ENCODE data around the gene NR1H2.
A peak's percentile ranks its signal among the peaks of the same experiment; 100 is the strongest.
"Not testable (repeated sequence)": the region's sequence is repeated elsewhere in the genome, so short reads cannot be mapped to it uniquely, and the experiment has no call there.

Gene NR1H2

DNA sequence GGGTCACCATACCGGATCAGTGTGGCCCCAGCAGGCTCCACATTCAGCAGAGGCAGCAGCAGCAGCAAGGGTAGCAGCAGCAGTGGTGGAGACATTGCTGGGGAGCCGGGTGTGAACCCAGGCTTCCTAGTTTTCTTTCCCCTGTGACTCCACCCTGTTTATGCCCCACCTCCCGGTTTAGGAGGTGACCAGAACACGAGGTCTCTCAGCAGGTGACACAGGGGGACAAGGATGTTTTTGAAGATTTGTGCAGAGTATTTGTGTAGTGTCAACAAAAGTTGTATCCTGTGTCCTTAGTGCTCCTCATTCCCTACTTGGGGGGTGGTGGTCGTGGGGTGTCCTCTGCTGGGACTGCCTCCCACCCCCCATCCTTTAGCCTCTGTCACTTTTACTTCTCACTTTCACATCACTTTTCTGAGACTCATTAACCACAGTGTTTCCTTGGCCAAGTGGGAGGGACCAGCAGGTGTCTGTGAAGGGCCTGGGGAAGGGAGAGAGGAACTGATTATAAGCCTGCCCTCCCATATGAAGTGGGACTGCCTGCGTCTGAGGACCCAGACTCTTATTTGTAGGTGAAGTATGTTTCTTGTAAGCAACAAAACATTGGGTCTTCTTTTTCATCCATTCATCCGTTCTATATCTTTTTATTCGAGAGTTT is 31.5 kb upstream of the NR1H2 start:
- DNase-seq (ENCODE audit: low read depth, low spot score): no peak

DNA sequence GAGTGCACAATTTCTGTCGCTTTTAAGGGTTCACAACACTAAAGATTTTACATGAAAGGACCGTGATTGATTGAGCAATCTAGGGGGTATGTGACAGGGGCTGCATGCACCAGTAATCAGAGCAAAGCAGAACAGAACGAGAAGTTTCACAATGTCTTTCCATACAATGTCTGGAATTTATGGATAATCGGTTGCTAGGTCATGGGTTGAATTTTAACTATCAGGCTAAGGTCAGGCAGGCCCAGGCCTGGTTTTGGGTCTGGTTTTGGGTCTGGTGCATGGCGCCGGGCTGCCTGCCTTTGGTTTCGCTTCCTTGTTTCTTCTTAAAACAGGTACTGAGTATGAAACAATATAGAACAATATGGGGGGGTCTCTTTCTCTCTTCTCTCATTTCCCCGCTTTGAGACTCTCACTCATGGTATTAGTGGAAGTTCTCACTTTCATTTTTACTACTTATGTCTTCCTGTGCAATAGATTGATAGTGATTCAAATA is 29.1 kb upstream of the NR1H2 start:
- DNase-seq (ENCODE audit: low read depth, low spot score): not testable (repeated sequence)

- no peak for DNase-seq (ENCODE audit: low read depth, low spot score)
Measured at GRCh38 chr19:50349277-50350057, 26.8 kb upstream of the NR1H2 start.

DNA sequence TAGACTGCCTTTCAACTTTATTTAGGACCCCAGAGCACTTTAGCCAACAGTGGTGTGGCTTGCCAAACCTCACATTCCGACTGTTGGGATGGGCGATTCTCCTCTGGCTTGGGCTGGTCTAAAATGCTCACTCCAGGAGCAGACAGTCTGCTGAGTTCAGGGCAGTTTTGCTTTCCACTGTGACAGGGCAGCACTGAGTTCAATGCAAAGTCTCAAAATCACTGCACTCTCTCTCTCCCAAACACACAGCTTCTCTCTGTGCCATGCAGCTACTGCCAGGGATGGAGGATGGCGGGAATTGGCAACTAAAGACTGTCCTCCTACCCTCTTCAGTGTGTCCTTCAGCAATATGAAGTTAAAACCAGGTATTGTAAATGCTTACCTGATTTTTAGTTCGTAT is 24.0 kb upstream of the NR1H2 start:
- no peak for DNase-seq (ENCODE audit: low read depth, low spot score)

DNA sequence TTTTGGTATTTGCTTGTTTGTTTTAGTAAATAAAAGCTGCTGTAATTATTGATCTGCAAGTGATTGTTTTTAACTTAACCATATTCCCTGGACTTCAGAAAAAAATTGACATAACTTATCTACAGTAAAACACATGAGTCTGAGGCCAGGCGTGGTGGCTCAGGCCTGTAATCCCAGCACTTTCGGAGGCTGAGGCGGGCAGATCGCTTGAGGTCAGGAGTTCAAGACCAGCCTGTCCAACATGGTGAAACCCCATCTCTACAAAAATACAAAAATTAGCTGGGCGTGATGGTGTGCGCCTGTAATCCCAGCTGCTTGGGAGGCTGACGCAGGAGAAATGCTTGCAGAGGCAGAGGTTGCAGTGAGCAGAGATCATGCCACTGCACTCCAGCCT is 22.8 kb upstream of the NR1H2 start:
- DNase-seq (ENCODE audit: low read depth, low spot score): not testable (repeated sequence)

DNA sequence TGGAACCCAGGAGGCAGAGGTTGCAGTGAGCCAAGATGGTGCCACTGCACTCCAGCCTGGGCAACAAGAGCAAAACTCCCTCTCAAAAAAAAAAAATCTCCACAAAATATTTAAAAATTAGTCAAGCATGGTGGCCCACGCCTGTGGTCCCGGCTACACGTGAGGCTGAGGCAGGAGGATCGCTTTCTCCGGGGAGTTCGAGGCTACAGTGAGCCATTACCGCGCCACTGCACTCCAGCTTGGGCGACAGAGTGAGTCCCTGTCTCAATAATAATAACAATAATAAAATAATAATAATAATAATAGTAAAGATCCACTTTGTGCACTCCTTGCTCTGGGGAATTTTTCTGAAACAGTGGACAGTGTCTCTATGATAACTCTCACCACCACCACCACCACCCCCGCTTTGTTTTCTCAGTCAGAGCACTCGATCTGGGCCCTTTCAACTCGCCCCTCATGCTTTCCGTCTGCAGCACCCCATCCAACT is 19.5 kb upstream of the NR1H2 start:
- DNase-seq (ENCODE audit: low read depth, low spot score): no peak

DNA sequence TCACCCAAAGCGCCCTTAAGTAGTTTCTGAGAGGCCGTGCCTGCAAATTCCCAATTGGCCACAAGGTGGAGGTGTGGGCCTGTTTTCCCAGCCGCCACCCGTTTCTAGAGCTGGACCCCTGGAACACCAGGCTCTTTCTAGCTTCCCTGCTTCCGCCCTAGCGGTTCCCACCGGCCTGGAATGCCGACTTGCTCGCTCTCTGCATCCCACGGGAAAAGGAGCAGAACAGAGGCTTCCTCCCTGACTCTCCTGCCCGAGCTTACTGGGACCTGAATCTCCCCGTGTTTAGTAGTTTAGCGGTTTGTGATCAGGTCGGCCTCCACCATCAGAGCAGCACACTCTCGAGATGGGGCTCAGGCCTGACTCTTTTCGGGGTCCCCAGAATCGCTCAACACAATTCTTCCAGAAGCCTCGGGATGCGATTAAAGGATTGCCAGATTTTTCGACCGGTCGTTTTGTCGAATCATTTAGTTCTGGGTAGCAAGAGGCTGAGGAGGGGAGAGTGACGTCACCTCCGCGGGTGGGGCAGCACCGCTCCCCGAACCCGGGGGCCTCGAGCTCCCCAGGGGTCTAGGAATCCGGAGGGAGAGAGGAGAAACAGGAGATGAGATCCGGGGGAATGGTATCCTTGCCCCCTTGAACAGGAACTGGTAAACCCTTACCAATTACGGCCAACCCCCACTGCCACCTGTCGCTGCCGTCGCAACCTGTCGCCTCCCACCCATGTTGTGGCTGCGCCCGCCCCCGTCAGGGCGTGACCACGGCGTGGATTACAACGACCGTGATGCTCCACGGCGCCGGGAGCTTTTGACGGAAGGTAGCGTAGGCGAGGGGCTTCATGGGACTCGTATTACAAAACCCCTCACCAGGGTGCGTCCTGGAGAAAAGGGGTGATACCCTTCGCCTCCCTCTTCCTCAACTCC is 18.8 kb upstream of the NR1H2 start:
- DNase-seq (ENCODE audit: low read depth, low spot score): peak; percentile 76

DNA sequence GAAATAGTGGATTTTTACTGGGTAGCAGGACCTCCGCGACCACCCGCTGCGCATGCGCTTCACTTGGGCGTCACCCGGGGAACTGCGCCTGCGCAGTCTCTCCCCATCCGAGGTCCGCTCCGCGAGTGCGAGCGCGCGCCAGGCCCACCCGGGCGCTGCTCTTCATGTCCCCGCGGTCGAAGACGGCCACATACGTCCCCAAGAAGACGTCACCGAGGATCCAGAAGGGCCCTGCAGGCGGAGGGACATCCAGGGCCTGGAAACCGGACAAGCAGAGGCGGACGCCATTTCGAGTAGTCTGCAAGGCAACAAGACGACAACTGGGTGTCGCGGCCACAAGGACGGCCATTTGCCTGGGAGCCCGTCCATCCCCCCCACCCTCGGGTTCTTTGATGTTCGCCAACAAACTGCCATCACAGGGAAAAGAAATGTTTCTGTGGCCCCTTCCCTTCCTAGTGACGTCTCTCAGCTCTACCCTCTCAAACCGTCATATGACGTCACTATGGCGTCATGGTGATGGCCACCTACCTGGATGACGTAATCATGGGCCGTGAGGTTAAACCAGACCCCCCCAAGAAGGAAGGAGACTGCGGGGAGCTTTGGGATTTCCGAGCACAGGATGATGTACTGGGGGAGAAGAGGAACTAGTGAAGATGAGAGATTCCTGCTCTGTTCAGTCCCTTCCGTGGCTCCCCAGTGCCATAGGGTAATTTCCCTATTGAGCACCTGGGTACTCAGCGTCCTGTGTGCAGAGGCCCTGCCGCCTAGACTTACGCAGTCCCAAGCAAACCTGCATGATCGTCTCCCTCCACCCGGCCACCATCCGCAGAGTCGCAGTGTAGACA is 17.6 kb upstream of the NR1H2 start:
- DNase-seq (ENCODE audit: low read depth, low spot score): peak; percentile 58

GRCh38 chr19:50359328-50359818 is 16.9 kb upstream of the NR1H2 start:
- DNase-seq (ENCODE audit: low read depth, low spot score): no peak

DNA sequence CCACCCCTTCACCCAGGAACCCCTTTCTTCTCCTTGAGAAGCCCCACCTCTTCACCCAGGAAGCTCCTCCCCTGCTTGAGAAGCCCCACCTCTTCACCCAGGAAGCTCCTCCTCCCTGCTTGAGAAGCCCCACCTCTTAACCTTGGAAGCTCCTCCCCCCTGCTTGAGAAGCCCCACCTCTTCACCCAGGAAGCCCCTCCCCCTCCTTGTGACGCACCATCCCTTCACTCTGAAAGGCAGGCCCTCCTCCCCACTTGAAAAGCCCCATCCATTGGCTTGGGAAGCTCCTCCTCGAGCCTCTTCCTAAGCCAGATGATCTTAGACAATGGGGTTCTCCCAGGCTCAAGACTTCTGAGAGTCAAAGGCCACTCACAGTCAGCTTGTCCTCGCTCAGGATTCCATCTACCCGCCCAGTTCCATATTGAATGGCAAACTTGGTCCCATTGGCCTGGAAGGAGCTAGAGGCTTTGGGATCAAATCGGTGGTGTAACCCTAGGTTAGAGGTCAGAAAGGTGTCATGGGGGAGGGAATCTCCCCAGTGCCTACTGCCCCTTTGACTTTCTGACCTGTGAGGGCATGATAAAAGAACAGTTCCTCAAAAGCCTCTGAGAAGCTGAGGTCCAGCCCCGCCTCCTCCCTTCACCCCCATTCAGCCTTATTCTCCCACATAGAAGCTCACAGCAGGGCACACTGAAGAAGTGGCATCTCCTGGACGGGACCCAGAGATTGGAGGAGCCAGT is 14.8 kb upstream of the NR1H2 start:
- DNase-seq (ENCODE audit: low read depth, low spot score): no peak

GRCh38 chr19:50362030-50362412 is 14.2 kb upstream of the NR1H2 start:
- no peak for DNase-seq (ENCODE audit: low read depth, low spot score)

DNA sequence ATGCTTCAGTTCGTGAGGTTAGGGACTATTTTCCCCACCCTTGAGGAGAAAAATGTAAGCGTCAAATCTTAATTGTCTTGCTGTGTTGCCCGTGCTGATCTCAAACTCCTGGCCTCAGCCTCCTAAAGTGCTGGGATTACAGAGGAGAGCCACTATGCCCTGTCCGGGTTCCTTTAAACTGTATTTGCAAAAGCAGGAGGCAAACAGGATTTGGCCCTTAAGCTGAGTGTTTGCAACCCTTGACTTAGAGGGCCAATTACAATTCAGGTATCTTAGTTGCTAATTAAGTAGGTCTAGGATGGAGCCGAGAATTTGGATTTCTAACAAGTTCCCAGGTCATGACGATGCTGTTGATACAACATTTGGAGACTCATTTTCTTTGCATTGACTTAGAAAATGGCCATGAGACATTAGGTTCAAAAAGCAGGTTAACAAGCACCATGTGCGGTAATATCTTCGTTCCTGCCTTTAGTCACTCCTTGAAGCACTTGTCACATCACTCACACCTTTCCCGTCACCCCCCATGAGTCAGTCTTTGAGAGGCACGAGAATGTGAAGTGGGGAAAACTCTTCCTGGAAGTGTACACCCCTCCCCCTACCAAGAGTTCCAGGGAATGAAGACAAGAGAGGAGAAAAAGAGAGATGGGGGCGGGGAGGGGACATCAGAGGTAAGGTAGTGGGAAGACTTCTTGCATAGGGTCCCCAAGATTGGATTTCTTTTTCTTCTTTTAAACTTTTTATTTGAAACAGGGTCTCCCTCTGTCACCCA is 13.4 kb upstream of the NR1H2 start:
- no peak for DNase-seq (ENCODE audit: low read depth, low spot score)

DNA sequence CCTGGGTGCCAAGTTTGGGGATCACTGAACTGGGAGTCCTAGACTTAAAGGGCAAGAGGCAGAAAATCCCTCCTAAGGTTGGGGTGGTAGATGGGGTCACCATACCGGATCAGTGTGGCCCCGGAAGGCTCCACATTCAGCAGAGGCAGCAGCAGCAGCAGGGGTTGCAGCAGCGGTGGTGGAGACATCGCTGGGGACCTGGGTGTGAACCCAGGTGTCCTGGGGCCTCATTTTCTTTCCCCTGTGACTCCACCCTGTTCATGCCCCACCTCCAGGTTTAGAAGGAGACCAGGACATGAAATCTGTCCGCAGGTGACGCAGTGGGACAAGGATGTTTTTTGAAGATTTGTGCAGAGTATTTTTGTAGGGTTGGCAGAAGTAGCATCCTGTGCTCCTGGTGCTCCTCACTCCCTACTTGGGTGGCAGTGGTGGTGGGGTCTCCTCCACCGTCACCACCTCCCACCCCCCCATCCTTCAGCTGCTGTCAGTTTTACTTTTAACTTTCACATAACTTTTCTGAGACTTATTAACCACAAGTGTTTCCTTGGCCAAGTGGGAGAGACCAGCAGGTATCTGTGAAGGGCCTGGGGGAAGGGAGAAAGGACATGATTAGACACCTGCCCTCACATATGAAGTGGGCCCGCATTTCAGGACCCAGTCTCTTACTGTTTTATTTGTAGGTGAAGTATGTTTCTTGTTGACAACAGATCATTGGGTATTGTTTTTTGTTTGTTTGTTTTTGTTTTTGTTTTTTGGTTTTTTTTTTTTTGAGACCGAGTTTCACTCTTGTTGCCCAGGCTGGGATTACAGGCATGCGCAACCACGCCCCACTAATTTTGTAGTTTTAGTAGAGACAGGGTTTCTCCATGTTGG is 10.6 kb upstream of the NR1H2 start, which contains the start of gene NAPSA:
Gene NAPSA, minus strand, starts transcription at position 206 of the 873 bp plus-strand sequence. Its CDS starts 18 bp downstream, at position 188.
- DNase-seq (ENCODE audit: low read depth, low spot score): no peak

DNA sequence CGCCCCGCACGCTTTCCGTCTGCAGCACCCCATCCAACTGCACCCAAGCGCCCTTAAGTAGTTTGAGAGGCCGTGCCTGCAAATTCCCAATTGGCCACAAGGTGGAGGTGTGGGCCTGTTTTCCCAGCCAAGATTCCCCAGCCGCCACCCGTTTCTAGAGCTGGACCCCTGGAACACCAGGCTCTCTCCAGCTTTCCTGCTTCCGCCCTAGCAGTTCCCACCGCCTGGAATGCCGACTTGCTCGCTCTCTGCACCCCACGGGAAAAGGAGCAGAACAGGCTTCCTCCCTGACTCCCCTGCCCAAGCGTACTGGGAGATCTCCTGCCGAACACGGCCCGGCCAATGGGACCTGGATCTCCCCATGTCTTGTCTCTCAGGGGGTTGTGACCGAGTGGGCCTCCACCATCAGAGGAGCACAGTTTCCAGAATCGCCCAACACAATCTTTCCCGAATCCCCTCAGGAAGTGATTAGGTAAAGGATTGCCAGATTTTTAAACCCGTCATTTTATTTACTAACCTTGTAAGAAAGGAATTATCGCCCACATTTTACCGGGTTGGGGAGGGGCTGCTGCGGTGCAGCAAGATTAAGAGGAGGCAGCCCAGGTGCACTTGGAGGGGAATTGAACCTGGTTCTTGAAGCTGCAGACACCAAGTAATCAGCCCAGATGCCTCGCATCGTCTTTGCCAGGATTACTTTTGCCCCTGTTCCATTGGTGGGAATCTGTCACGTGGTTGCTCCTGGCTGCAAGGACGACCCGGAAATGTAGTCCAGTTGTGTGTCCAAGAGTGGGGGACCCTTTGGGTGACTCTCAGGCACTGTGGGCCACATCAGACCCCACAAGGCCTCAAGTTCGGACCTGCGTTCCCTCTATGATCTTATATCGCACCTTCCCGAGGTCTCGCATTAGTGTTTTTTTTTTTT is 7.3 kb upstream of the NR1H2 start:
- peak; percentile 87 for DNase-seq (ENCODE audit: low read depth, low spot score)

DNA sequence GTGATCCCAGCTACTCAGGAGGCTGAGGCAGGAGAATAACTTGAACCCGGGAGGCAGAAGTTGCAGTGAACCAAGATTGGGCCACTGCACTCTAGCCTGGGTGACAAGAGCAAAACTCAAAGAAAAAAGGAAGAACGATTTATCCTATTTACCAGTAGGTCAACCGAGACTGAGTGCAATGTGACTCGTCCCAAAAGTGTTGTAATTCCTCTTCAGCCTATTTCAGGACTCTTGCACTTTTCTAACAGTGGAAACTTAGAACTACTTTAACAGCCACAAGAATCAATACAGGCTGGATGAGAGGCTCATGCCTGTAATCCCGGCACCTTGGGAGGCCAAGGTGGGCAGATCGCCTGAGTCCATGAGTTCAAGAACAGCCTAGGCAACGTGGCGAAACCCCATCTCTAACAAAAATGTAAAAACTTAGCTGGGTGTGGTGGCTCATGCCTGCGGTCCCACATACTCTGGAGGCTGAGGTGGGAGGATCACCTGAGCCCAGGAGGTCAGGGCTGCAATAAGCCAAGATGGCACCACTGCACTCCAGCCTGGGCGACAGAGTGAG is 4.3 kb upstream of the NR1H2 start:
- DNase-seq (ENCODE audit: low read depth, low spot score): no peak

GRCh38 chr19:50377051-50377461 is 799 bp downstream of the NR1H2 start:
- DNase-seq (ENCODE audit: low read depth, low spot score): no peak

GRCh38 chr19:50377517-50377916 is 1.3 kb downstream of the NR1H2 start:
- DNase-seq (ENCODE audit: low read depth, low spot score): no peak

Measured in astrocyte of the hippocampus (primary cell).